ENCODE measurements around the gene PM20D2.

Gene PM20D2

DNA sequence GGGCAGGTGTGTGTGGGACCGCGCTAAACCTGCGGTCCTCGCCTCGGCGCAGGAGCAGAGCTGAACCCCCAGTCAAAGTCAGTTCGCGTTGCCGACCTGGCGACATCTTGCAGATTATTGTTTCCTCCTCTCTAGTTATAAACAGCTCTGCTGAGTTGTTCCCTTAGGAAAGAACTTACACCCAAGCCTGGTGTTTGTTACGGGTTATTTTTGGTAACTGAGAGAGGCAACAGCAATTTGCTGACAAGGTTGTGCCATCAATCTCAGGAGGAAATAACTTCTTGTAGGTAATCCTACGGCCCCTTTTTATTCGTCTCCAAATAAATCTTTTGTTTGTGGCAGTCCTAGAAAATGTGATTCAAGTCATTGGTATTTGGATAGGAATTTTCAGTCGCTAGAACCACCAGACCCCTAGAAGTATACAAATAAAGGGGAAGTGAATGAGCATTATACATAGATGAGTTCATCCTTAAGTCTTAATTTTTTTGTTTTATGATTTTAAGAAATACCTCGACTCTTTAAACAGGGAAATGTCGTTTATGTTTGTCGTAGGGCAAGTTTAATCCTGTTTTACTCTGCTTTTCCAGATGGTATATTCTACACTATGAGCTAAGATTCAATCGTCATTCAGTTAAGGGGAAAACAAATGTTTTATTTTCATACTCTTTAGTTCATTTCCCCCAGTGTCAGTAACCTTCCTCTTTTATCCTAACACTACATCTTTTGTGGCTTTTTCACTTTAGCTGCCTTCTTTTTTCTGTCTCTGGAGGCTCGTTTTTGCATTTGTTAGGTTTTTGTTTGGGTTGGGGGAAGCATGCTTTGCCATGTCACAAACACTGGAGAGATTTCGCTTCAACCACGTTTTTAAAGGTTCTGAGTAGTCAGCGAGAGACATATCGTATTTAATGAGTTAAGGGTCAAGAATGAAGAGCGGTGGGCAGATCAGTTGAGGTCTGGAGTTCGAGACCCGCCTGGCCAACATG, 1.2 kb downstream of the PM20D2 start:
- DNase-seq, result peak; percentile 25

- DNase-seq, result no peak
Observed at GRCh38 chr6:89148016-89148750, 2.3 kb downstream of the PM20D2 start.

- no peak for DNase-seq
Observed at GRCh38 chr6:89154131-89154530, 8.3 kb downstream of the PM20D2 start.

GRCh38 chr6:89160331-89161092, 14.7 kb downstream of the PM20D2 start:
- no peak for DNase-seq

DNA sequence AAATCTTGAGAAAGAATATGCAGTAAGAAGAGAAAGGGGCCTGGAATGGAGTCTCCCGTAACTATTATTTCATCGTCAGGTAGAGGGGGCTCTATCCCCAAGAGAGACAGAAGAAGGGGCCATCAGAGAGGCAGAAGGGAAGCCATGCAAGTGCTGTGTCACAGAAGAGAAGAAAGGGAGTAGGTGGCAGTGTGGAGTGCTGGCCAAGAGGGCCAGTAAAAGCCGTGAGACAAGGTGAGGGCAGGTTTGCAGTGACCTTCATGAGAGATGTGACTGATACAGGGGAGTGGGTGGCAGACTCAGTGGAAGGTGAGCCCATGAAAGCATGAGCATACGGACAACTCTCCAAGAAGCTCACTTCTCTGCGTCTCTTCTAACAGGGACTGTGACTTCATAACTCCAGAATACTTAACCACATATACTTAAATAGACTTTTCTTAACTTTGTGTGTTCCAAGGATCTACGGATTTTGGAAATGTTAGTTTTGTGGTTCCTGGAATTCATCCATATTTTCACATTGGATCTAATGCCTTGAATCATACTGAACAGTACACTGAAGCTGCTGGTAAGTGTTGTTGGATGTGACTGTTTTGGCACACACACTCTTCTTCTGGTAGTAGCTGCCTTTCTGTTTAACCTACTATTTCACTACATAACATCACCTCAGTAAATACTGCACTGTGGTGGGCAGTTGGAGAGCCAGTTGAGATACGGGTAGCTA, 15.6 kb downstream of the PM20D2 start:
- DNase-seq, result no peak

DNA sequence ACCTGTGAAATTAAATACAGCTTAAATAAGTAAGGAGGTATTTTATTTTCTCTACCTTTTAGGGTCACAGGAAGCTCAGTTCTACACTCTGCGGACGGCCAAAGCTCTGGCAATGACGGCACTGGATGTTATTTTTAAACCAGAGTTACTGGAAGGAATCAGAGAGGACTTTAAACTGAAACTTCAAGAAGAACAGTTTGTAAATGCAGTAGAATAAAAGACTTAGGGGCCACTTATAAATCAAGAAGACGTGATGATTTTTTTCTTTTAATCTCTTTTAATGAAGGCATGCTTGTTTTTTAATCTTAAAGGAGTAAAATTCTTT, 16.2 kb downstream of the PM20D2 start:
- no peak for DNase-seq

GRCh38 chr6:89172131-89172530, 26.3 kb downstream of the PM20D2 start:
- no peak for DNase-seq

GRCh38 chr6:89173634-89174033, 27.8 kb downstream of the PM20D2 start:
- DNase-seq, result no peak

GRCh38 chr6:89180112-89180511, 34.3 kb downstream of the PM20D2 start:
- no peak for DNase-seq

GRCh38 chr6:89180971-89181370, 35.1 kb downstream of the PM20D2 start:
- no peak for DNase-seq

GRCh38 chr6:89183294-89183693, 37.4 kb downstream of the PM20D2 start:
- DNase-seq, result no peak

DNA sequence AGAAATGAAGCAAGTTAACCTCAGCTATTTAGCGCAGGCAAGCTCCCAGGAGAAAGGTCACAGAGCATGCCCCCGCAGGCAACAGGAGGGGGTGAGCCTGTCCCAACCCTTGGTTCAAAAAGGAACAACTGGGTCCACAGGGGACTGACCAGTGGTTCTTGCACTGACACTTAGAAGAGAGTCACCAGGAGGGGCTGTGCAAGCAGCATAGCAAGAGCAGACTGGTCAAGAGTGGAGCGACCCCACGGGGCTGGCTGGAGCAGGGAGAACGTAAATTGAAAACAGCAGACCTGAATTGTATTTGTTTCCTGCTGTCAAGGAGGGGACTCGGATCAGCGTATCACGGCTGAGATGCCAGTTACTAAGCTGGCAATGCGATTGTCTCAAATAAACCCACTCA, 38.5 kb downstream of the PM20D2 start:
- DNase-seq, result no peak

DNA sequence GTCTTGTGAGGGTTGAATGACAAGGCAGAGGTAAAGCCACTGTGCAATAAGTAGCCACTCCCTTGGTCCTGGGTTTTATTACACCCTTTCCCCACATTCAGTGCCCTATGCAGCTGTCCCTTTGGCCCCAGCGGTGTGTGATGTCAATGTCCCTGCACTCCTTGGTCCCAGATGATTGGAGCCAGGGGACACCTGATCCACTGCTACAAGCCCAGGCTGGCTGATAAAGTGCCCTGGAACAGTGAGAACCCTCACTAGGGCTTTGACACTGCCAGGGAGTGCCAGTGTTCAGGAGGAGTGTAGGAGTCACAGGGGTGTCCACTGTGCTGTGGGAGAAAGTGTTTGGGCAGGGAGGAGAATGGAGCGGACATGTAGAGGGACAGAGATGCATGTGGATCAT, 40.9 kb downstream of the PM20D2 start:
- DNase-seq, result no peak

GRCh38 chr6:89187504-89187903, 41.6 kb downstream of the PM20D2 start:
- DNase-seq, result no peak

- no peak for DNase-seq
Observed at GRCh38 chr6:89190741-89191140, 44.9 kb downstream of the PM20D2 start.

GRCh38 chr6:89194559-89194958, 48.7 kb downstream of the PM20D2 start:
- no peak for DNase-seq

DNA sequence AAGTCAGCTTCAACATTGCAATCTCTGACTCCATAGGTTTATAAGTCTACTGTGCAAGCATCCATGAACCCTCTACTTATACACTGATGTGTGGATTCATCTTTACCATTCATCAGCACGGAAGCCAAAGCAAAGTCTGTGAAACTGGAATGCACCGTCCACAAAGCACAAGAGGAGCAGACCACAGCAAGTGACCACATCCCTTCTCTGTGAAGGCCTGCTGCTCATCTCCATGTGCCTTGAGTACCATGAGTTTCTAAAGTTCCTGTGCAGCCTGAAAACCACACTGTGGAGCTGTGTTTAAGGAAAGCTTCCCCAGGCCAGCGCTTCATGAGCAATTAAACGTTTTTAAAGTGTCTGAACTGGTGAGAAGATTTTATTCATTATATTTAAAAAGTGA, 51.3 kb downstream of the PM20D2 start:
- DNase-seq, result no peak

GRCh38 chr6:89198235-89198634, 52.4 kb downstream of the PM20D2 start:
- DNase-seq, result no peak

GRCh38 chr6:89199579-89199978, 53.7 kb downstream of the PM20D2 start:
- no peak for DNase-seq

GRCh38 chr6:89200706-89201215, 54.9 kb downstream of the PM20D2 start:
- DNase-seq, result no peak

DNA sequence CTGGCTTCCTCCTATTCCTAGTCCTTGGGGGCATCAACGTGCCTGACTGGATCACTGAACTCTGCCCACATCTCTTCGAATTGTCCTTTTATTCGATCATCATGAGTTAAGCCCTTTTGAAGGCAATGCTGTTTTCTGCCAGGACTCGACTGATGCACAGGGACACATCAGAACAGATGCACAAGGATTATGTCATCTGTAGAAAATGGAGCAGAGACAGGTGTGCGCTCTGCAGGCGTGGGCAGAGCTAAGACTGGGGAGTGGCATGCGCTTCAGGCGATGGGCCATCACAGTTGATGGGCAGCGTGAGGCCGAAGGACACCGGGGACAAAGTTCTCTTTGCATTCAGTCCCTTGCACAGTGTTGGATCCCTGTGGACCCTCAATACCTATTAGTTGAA, 58.2 kb downstream of the PM20D2 start:
- no peak for DNase-seq

- DNase-seq, result no peak
Observed at GRCh38 chr6:89205819-89206218, 60.0 kb downstream of the PM20D2 start.

GRCh38 chr6:89208551-89208950, 62.7 kb downstream of the PM20D2 start:
- no peak for DNase-seq
